Esophagus muscularis mucosa (tissue), 3 donors: Measurements from ENCODE around the gene NTRK2.

ENCODE experiments used
- EP300 ChIP-seq: sonication (generic); formaldehyde crosslinking; IDR thresholded peaks from one replicate; pipeline ENCODE4 v1.6.1; 2017; ENCODE audit warnings: antibody characterized with exemption
- POLR2A ChIP-seq: fragments of 450-650 bp; IDR thresholded peaks from one replicate; pipeline ENCODE4 v1.6.1; 2017; ENCODE audit warnings: antibody characterized with exemption, moderate library complexity, mild to moderate bottlenecking, low read depth
- POLR2AphosphoS5 ChIP-seq, 2 donors: sonication (generic); formaldehyde crosslinking; IDR thresholded peaks; one replicate each; pipeline ENCODE4 v1.6.1; 2017; ENCODE audit warnings: antibody characterized with exemption in 2 of 2

- TF ChIP-seq POLR2A, result no peak
- no peak for TF ChIP-seq EP300
- TF ChIP-seq POLR2AphosphoS5 (IDR thresholded peaks at IDR 0.05), result no peak
Measured at GRCh38 chr9:84731696-84732095, 62.2 kb downstream of the NTRK2 start.
